ENCODE measurements around the gene STXBP3.

DNA sequence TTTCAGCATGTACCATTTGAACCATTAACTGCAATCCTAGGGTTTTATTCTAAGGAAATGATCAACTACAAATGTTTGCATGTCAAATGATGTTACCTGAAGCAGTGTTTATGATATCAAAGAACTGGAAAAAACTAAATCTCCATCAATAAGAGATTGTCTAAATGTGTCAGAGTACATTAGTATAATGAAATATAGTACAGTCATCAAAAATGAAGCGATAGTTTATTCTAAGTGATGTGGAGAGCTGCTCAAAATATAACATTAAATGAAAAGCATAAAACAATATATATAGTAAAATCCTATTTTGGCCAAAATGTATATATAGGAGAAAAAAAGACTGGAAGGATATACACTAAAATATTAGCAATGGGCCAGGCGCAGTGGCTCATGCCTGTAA lies 86.5 kb downstream of the STXBP3 start:
- TF ChIP-seq CTCF (IDR thresholded peaks at IDR 0.05) (no peak), POLR2A (IDR thresholded peaks at IDR 0.05) (no peak)

Measured in uterus (tissue), 2 donors.